H1 (cell line): ENCODE data around the gene GPC4. TPM values are rescaled to one million over a fixed set of nuclear protein-coding genes. Genes with fewer than 3 reads are reported as not detected.

Experiments used
- CTCF ChIA-PET: fragments of 300-600 bp; sonication (Branson Sonifier 250); formaldehyde crosslinking; loops from one replicate; lab custom pipeline; 2021; ENCODE audit not compliant: partially characterized antibody; lab: Charles Lee
- POLR2A ChIA-PET: fragments of 300-600 bp; sonication (Branson Sonifier 250); formaldehyde crosslinking; loops from one replicate; lab custom pipeline; 2021; ENCODE audit warnings: inconsistent platforms; ENCODE audit not compliant: partially characterized antibody; lab: Charles Lee
- DNase-seq, 2 experiments: peaks; one replicate each; pipeline versions ENCODE4 v3.0.0 to v3.0.0-alpha.2; 2010 to 2022; ENCODE audit warnings: low spot score in 2 of 2, low read depth in 1 of 2, mixed read lengths in 1 of 2
- FAIRE-seq: peaks from 2 replicates; lab custom pipeline; 2011; peaks lifted over from hg19 to GRCh38; lab: Jason Lieb, UNC
- H2AFZ ChIP-seq: 2 replicates; pipeline ENCODE4 v1.8.1; 2012; ENCODE audit warnings: low read length, inconsistent platforms
- H2AK5ac ChIP-seq: 2 replicates; pipeline ENCODE4 v1.6.1; 2013; ENCODE audit warnings: low read depth, low read length
- H2BK120ac ChIP-seq: replicated peaks from 2 replicates; pipeline ENCODE3; 2013; ENCODE audit warnings: low read depth, low read length, inconsistent platforms
- H2BK12ac ChIP-seq: 2 replicates; pipeline ENCODE4 v1.6.1; 2013; ENCODE audit warnings: low read depth, low read length
- H2BK15ac ChIP-seq: 2 replicates; pipeline ENCODE4 v1.6.1; 2013; ENCODE audit warnings: low read length
- H2BK20ac ChIP-seq: 2 replicates; pipeline ENCODE4 v1.6.1; 2013; ENCODE audit warnings: low read length
- H2BK5ac ChIP-seq: 2 replicates; pipeline ENCODE4 v1.6.1; 2013; ENCODE audit warnings: low read depth, low read length
- H3K14ac ChIP-seq: 2 replicates; pipeline ENCODE4 v1.6.1; 2013; ENCODE audit warnings: inconsistent platforms; ENCODE audit not compliant: insufficient read length
- H3K18ac ChIP-seq: 2 replicates; pipeline ENCODE4 v1.6.1; 2013; ENCODE audit warnings: low read length; ENCODE audit errors: extremely low read depth
- H3K23ac ChIP-seq: 2 replicates; pipeline ENCODE4 v1.6.1; 2013; ENCODE audit warnings: inconsistent platforms; ENCODE audit not compliant: insufficient read length
- H3K23me2 ChIP-seq: 2 replicates; pipeline ENCODE4 v1.6.1; 2013; ENCODE audit warnings: low read depth, low read length
- H3K27ac ChIP-seq: 2 replicates; pipeline ENCODE4 v1.6.1; 2011; ENCODE audit warnings: low read depth, low read length, inconsistent platforms
- H3K27me3 ChIP-seq, 4 experiments: replicated peaks in 1 of 4; 1 replicate in 1 of 4; 2 replicates in 3 of 4; pipeline versions ENCODE4 v1.6.1 to v1.8.1; 2011 to 2013; ENCODE audit warnings: low read length in 3 of 4, mild to moderate bottlenecking in 3 of 4, inconsistent platforms in 2 of 4, mixed read lengths in 2 of 4, moderate library complexity in 1 of 4; ENCODE audit not compliant: control insufficient read depth in 3 of 4, insufficient read depth in 3 of 4; ENCODE audit errors: extremely low read depth in 1 of 4
- H3K36me3 ChIP-seq, 4 experiments: 2 replicates each; pipeline versions ENCODE4 v1.6.1 to v1.8.1; 2011 to 2013; ENCODE audit warnings: mild to moderate bottlenecking in 4 of 4, low read length in 3 of 4, moderate library complexity in 2 of 4, control low read depth in 1 of 4, inconsistent platforms in 1 of 4; ENCODE audit not compliant: insufficient read depth in 4 of 4, control insufficient read depth in 2 of 4
- H3K4ac ChIP-seq: replicated peaks from 2 replicates; pipeline ENCODE3; 2013; ENCODE audit warnings: low read length, low read depth, mixed read lengths, inconsistent platforms; ENCODE audit not compliant: insufficient read length
- H3K4me1 ChIP-seq, 4 experiments: replicated peaks in 1 of 4; 1 replicate in 1 of 4; 2 replicates in 3 of 4; pipeline versions ENCODE4 v1.6.1 to v1.8.1; 2011 to 2013; ENCODE audit warnings: low read length in 3 of 4, inconsistent platforms in 2 of 4, mixed read lengths in 1 of 4; ENCODE audit not compliant: insufficient read depth in 4 of 4, control insufficient read depth in 3 of 4
- H3K4me2 ChIP-seq, 2 experiments: 2 replicates each; pipeline versions ENCODE4 v1.6.1 to v1.8.1; 2011 to 2013; ENCODE audit warnings: low read depth in 2 of 2, low read length in 2 of 2, control low read depth in 1 of 2, inconsistent platforms in 1 of 2, mild to moderate bottlenecking in 1 of 2; ENCODE audit not compliant: insufficient read depth in 1 of 2
- H3K4me3 ChIP-seq, 4 experiments: fragments of 200-600, 300-600 bp in 1 of 4; sonication (generic), shearing (Covaris generic), sonication (Bioruptor Twin) in 1 of 4; 2 replicates each; pipeline versions ENCODE4 v1.5.1 to v1.8.1; 2011 to 2016; ENCODE audit warnings: low read length in 4 of 4, low read depth in 3 of 4, control low read depth in 2 of 4, inconsistent platforms in 2 of 4, mild to moderate bottlenecking in 2 of 4, mixed read lengths in 1 of 4, moderate library complexity in 1 of 4; ENCODE audit not compliant: insufficient read depth in 2 of 4; ENCODE audit errors: extremely low read depth in 1 of 4
- H3K56ac ChIP-seq: replicated peaks from 2 replicates; pipeline ENCODE3; 2013; ENCODE audit warnings: low read depth, mild to moderate bottlenecking, mixed read lengths, low read length, inconsistent platforms; ENCODE audit not compliant: insufficient read length
- H3K79me1 ChIP-seq: 2 replicates; pipeline ENCODE4 v1.6.1; 2013; ENCODE audit warnings: low read depth, low read length, control low read depth
- H3K79me2 ChIP-seq, 2 experiments: 2 replicates each; pipeline versions ENCODE4 v1.6.1 to v1.8.1; 2012 to 2013; ENCODE audit warnings: low read length in 2 of 2, mild to moderate bottlenecking in 2 of 2, inconsistent platforms in 1 of 2; ENCODE audit not compliant: insufficient read depth in 2 of 2, control insufficient read depth in 1 of 2
- H3K9ac ChIP-seq, 4 experiments: replicated peaks in 1 of 4; 1 replicate in 1 of 4; 2 replicates in 3 of 4; pipeline versions ENCODE4 v1.6.1 to v1.8.1; 2011 to 2013; ENCODE audit warnings: low read depth in 3 of 4, low read length in 3 of 4, control low read depth in 2 of 4, mild to moderate bottlenecking in 2 of 4, moderate library complexity in 2 of 4, inconsistent platforms in 1 of 4; ENCODE audit errors: extremely low read depth in 1 of 4
- H3K9me3 ChIP-seq, 2 experiments: 2 replicates each; pipeline versions ENCODE4 v1.6.1 to v1.8.1; 2012 to 2013; ENCODE audit warnings: mild to moderate bottlenecking in 2 of 2, moderate library complexity in 2 of 2, control low read depth in 1 of 2, inconsistent platforms in 1 of 2, low read depth in 1 of 2, low read length in 1 of 2, mixed read lengths in 1 of 2; ENCODE audit not compliant: insufficient read depth in 2 of 2
- H4K20me1 ChIP-seq, 2 experiments: replicated peaks in 1 of 2; 2 replicates each; pipeline versions ENCODE3 to v1.8.1; 2011 to 2013; ENCODE audit warnings: inconsistent platforms in 2 of 2, low read length in 2 of 2, mild to moderate bottlenecking in 1 of 2; ENCODE audit not compliant: insufficient read depth in 2 of 2, control insufficient read depth in 1 of 2
- H4K5ac ChIP-seq: 2 replicates; pipeline ENCODE4 v1.6.1; 2013; ENCODE audit warnings: low read length, low read depth, mixed read lengths, inconsistent platforms; ENCODE audit not compliant: insufficient read length
- H4K8ac ChIP-seq: 2 replicates; pipeline ENCODE4 v1.8.0; 2013; ENCODE audit warnings: mild to moderate bottlenecking, moderate library complexity, low read length, inconsistent platforms; ENCODE audit not compliant: insufficient read depth; ENCODE audit errors: extremely low read depth
- H4K91ac ChIP-seq: replicated peaks from 2 replicates; pipeline ENCODE3; 2013; ENCODE audit warnings: low read length, mixed read lengths, inconsistent platforms; ENCODE audit not compliant: insufficient read length
- CHD1 ChIP-seq: IDR thresholded peaks from 2 replicates; pipeline ENCODE4 v1.6.1; 2012; ENCODE audit warnings: low read depth, low read length, improper control_type of control experiment
- GTF2F1 ChIP-seq: IDR thresholded peaks from 2 replicates; pipeline ENCODE4 v1.6.1; 2012; ENCODE audit warnings: low read depth, low read length, improper control_type of control experiment, borderline replicate concordance
- WGBS, 2 experiments: shearing (Covaris generic) in 1 of 2; methylation state at CpG; one replicate each; pipeline versions ENCODE4 v1.1.6 to v1.1.7; 2013 to 2015; ENCODE audit warnings: low lambda C conversion rate in 2 of 2, mixed read lengths in 2 of 2, inconsistent platforms in 1 of 2, low coverage in 1 of 2, missing lambda C conversion rate in 1 of 2; ENCODE audit not compliant: insufficient replicate concordance in 2 of 2, insufficient coverage in 1 of 2, insufficient read length in 1 of 2; ENCODE audit errors: extremely low coverage in 1 of 2, missing lambda C conversion rate in 1 of 2; 5-methylcytosine and 5-hydroxymethylcytosine counted together
- polyA plus RNA-seq, 7 experiments: library from polyadenylated mRNA; depleted of rRNA in 3 of 7; stranded (reverse) in 5 of 7; unstranded in 2 of 7; fragments of >200 nt in 5 of 7; fragments of 200-250 nt in 2 of 7; gene quantifications; 1 replicate in 5 of 7; 2 replicates in 1 of 7; 4 replicates in 1 of 7; pipeline versions ENCODE4 v1.2.1 to v1.2.3, GENCODE V29; 2011 to 2013; ENCODE audit warnings: missing spikeins in 2 of 7, mixed read lengths in 2 of 7
- total RNA-seq: library from RNA; stranded (reverse); fragmentation: NEBNext Ultra II Directional; extraction: Animal tissue kit (Norgen Biotek cat#: 25700); gene quantifications from 2 replicates; pipeline ENCODE4 v1.2.1, GENCODE V29; 2021

The GPC4 gene
- total and polyA plus RNA-seq, 2 of the 8 experiments (the other 6 are each of a cell fraction or from before 2014, with no cell fraction given) = 46.8 to 230 TPM

- H3K56ac ChIP-seq = no peak overlapping the region
- H4K91ac ChIP-seq = peak overlapping the region; percentile 69
- CTCF ChIA-PET = no interaction called here
- no peaks in the 10 kb centered on the region for H3K79me2 ChIP-seq
- peak overlapping the region in 1 of 2 experiments; percentile 54; a peak in 3 of 4 replicates for H3K4me2 ChIP-seq
- H3K23ac ChIP-seq = no peak overlapping the region
- H3K14ac ChIP-seq = no peak overlapping the region
- no peak overlapping the region for H3K27ac ChIP-seq
- no peaks in the 10 kb centered on the region for H4K20me1 ChIP-seq
- no peak overlapping the region for H3K9ac ChIP-seq
- H4K8ac ChIP-seq = no peak overlapping the region
- H3K4me3 ChIP-seq = no peak overlapping the region
- H2AK5ac ChIP-seq = no peak overlapping the region
- peaks cover 6 to 26% (median 12%) of the 10 kb centered on the region in 4 experiments for H3K4me1 ChIP-seq
- peak overlapping the region; percentile 90 for H2BK120ac ChIP-seq
- H3K79me1 ChIP-seq = no peaks in the 10 kb centered on the region
- 0 out of 2 replicates have a peak overlapping the region, but pooled peaks have one; percentile 48 for H2BK20ac ChIP-seq
- DNase-seq (no peak), FAIRE-seq (peak; percentile 48)
- no peaks in the 10 kb centered on the region for H3K9me3 ChIP-seq
- H2BK12ac ChIP-seq = 0 out of 2 replicates have a peak overlapping the region, but pooled peaks have one; percentile 17
- POLR2A ChIA-PET = no interaction called here
- peak overlapping the region; percentile 37 for H3K4ac ChIP-seq
- TF ChIP-seq CHD1 (no peak), GTF2F1 (no peak)
- peak overlapping the region; percentile 64 for H4K5ac ChIP-seq
- no peak overlapping the region for H2AFZ ChIP-seq
- peak overlapping the region; percentile 81; the same call in 1 of the 2 replicates for H2BK5ac ChIP-seq
- no peaks in the 10 kb centered on the region for H3K23me2 ChIP-seq
- peak overlapping the region; percentile 60; the same call in 1 of the 2 replicates for H3K18ac ChIP-seq
- H3K36me3 ChIP-seq = no peaks in the 10 kb centered on the region
- H2BK15ac ChIP-seq = no peak overlapping the region
- H3K27me3 ChIP-seq = no peaks in the 10 kb centered on the region
- 67% methylated on average over 1 of the region's 4 CpGs; no CpG with 5 or more reads in 1 of the 2 experiments for whole genome bisulfite sequencing, 2 experiments
Measured at GRCh38 chrX:133437356-133437755, 22.1 kb upstream of the GPC4 start.
